Mucosa of gallbladder (tissue), 1 donor: Measurements from ENCODE around the gene SH3PXD2A. TPM values are rescaled to one million over a fixed set of nuclear protein-coding genes. Genes with fewer than 3 reads are reported as not detected.

ENCODE experiments used
- DNase-seq: peaks from one replicate; pipeline ENCODE4 v3.0.0-alpha.2; 2020; ENCODE audit warnings: low spot score
- total RNA-seq: library from RNA; stranded (reverse); gene quantifications from one replicate; pipeline ENCODE4 v1.2.1, GENCODE V29; 2021
- donor health status: DM: no; HTN: no; CAD: no.

The SH3PXD2A gene
- total RNA-seq, 1 donor from 2014 or later: 62.3 TPM

DNA sequence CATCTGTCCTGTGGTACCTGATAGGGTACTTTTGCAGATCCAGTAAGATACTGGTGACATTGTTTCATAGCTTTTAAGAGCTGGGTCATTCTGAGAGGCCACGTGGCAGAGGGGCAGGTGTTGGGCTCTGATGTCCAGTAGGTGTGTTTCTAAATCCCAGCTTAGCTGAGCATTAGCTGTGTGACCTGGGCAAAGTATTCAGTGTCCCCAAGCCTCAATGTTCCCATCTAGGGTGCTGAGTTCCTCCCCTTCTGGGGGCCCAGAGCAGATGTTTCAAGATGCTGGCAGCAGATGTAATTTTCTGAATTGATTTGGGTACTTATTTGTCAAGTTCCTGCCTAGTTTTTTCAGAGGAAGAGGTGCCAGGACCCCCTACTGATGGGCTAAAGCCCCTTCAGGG lies 309.0 kb downstream of the SH3PXD2A start:
- no peak for DNase-seq

DNA sequence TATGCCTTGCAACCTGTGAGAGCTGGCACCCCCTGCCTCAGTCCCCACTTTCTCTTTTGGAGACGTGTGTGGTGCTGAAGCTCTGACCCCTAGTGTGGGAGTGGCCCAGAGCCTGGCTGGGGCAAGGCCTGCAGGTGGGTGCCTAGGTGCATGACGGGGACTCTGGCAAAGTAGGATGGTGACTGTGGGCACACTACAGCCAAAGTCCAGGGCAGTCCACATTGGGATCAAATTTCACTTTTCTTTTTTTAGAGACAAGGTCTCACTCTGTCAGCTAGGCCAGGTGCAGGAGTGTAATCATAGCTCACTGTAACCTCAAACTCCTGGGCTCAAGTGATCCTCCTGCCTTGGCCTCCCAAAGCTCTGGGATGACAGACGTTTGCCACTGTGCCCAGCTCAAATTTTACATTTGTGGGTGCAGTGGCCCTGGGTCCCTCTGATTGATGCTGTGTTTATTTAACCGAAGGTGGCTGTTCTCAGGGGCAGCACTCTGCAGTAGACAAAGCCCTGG lies 309.6 kb downstream of the SH3PXD2A start:
- DNase-seq: no peak

DNA sequence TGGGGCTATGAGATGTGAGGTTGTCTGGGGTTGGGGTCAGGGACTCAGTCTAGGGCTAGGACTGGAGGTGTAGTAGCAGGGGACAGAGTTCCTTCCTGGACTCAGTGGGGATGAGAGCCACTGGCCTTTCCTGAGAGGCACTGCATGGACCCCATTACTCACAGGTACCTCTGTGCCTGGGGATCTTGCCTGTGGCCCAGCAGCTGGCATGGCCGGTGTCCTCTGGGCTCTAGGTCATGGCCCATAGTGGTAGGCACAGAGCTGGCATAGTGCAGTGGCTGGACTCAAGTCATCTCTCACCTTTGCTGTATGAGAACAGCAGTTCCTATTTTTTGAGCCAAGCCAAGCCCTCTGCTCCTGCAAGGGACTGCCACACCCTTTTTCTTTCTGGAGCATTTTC lies 310.0 kb downstream of the SH3PXD2A start:
- no peak for DNase-seq

DNA sequence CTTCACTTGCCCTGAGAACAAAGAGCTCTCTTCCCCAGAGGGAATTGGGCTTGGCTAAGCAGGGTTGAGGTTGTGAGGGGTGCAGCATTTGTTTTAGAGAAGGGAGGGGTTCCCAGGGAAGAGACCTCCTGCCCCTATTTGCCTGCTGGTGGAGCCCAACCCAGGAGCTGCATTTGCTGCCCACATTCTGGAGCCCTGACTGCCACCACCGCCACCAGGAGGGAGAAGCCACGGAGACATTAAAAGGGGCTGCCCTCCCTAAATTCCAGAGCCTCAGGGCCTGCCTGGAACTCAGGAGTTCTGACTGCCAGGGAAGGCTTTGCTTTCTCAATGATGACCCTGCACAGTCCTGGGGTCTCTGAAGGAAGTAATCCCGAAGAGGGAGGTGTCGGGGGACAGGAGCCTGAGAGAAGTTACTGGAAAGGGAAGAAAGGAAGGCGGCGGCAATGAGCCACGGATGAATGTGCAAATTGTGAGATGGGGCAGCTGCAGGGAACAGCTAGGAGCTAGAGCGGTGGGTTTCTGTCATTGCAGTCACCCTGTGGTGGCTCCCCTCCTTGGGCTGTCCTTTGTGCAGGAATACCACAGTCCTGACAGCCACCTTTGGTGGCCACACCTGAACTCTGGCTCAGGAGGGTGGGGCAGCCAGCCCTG lies 310.6 kb downstream of the SH3PXD2A start:
- DNase-seq: no peak

Other genes starting within 250 kb of the SH3PXD2A start
- 29.2 TPM for gene STN1, start 62.6 kb upstream of the SH3PXD2A start, total RNA-seq
- gene SLK, start 111.6 kb upstream of the SH3PXD2A start, total RNA-seq: 38.5 TPM
- 0.49 TPM for gene COL17A1, start 230.3 kb upstream of the SH3PXD2A start, total RNA-seq